DMS53 treated with DMSO at 0.1 percent for 48 hours (cell line): Measurements from ENCODE around the gene LCN1.
A peak's percentile ranks its signal among the peaks of the same experiment; 100 is the strongest.

Source experiments
- DNase-seq: peaks from one replicate; lab custom pipeline; 2025; ENCODE audit not compliant: unreplicated experiment; lab: John Stamatoyannopoulos, UW

The LCN1 gene

DNA sequence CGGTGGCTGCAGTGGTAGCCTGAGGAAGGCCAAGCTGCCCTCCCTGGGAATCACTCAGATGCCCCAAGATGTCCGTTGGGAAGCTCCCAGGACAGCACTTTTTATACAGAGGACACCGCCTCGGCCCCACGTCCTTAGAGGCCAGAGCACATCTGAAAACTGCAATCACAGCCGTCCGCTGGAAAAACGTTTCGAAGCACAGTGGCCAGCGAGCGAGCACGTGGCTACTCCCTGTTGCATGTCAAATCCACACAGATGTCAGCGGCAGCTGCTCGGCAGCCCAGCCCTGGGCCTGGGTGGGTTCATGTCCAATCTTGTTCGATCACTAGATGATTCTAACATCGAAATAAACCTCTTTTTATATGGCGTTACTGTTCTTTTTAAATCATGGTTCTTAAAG, 32.7 kb upstream of the LCN1 start:
- DNase-seq, result no peak

DNA sequence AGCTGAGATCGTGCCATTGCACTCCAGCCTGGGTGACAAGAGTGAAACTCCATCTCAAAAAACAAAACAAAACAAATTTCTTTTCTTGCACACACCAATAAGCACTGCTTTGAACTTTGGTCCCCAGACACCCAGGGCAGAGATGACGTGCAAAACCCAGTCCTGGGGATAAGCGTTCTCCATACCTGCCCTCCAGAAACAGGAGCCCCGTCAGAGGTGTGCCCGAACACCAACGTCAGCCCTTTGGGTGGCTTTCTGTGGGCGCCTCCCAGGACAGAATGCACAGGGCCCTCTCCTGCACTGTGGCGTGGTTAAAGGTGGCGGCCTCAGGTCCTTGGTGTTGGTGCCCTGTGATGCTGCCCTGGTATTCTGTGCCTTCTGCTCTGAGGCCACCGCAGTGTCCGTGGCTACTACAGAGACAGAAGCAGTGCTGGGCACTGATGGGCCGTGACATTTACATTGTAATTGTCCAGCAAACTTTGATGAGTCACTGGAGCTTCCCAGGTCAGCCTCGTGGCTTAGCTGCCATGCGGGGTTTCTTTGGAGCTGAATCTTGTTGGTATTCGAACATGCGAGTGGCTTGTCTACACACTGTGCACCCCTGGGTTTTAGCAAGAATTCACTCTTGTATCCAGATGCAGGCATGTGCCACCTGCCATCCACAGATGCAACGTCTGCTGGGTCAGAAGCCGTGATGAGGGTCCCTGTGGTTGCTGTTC, 31.9 kb upstream of the LCN1 start:
- no peak for DNase-seq

GRCh38 chr9:135490166-135490870, 30.9 kb upstream of the LCN1 start:
- DNase-seq, result no peak

GRCh38 chr9:135490980-135491464, 30.2 kb upstream of the LCN1 start:
- no peak for DNase-seq

DNA sequence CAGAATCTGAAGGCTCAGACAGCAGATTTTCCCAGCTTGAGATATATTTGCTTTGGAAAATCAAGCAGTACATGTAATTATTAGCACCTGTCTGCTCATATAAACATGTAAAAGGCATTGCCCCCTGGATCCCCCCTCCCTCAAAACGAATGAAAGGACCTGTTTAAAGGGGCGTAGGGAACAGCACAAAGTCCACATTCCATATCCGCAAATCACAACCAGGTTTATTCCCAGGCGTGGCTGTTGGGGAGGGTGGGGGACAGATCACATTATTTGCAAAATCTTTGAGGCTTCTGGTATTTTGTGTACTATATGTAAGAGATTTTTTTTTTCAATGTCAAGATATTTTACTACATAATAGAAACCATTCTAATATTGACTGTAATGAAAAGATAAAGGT, 29.5 kb upstream of the LCN1 start:
- no peak for DNase-seq

DNA sequence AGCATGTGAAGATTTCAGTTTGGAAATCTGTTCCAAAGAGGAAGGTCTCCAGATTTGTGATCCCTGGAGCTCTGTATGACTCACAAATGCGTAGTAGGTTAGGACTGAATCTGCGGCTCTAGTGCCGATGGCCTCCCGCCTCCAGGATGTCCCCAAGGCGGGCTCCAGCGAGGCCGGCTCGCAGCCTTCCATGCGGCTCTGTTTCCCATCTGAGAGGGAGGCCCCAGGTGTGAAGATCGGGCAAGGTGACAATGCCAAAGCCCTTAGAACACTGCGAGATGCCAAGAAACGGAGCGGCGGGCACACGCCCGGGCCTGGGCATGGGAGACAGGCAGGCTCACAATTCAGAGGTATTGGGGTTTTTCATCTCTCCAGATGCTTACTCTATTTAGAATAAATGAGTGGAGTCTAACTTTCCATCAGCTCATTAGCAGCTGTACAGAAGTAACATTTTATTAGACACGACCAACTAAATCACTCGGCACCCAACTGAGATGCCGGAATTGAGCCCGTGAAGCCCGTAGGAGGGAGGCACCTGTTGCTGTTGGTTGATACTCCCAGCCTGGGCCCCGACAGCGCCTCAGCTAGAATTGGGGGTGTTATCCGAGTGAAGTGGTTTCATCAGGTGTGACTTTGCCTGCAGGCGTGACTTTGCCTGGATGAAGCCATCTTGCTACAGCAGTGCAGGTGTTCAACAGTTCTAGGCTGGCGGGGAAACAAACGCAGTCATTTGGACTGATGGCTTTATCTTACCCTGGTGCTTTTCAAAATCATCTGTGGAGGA, 28.2 kb upstream of the LCN1 start:
- no peak for DNase-seq

DNA sequence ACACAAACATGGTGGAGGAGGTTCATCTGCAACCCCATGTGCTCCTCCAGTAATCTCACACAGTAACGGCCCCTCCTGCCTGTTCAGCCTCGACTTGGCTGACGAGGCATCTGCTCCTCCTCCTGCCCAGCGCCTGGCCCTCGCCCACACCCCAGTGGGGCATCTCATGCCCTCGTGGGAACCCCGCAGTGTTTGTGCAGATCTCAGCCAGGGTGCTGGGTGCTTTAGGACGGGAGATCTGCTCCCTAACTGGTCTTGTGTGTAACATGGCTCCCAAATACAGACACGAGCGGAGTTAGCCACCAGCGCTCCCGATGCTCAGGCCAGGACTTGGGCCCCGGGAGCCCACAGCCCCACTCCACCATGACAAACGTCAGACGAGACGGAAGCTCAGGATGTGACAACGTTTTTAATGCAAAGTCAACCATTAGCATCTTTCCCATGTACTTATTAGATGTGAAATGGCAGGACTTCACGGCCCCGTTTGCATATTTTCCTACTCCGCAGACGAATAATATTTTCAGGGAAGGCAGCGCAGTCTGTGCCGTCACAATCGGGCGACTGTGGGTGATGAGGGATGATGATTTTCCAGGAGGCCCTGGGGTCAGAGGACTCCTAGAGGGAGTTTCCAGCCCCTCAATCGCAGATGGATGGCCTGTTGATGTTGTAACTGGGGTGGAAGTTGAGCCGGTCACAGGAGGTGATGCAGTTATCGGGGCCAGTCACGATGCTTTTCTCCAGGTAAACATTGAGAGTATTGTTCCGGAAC, 26.3 kb upstream of the LCN1 start:
- DNase-seq, result no peak

GRCh38 chr9:135498381-135499126, 22.7 kb upstream of the LCN1 start:
- DNase-seq, result no peak

DNA sequence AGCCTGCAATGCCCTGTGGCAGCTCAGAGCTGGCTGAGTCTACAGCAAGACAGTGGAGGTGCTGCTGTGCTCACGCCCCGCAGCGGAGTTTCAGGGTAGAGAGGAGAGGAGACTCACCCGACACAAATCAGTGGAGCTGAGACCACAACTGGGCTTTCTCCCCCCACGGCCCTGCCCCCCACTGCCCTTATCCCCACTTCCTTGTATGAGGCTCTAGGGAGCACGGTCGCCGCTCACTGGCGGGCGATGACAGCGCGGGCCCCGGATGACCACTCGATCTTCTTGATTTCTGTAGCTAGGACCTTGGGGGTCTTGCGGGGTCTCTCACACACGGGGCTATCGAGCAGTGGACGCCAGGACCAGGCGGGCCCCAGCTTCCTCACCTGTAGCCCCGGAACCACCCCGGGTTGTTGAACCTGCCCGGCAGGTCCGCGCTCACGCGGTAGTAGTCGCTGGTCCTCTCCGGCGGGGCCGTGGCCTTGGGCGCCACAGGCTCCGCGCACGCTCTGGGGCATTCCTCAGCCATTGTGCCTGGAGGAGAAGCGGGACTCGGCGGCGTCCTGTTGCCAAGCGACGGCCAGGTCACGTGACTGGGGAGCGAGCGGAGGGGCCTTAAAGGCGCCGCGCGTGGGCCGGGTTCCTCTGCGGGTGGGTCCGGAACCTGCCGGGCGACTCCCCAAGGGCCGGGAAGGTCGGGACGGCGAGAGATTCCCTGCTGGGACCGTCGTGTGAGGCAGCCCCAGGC, 21.7 kb upstream of the LCN1 start:
- peak; percentile 80 for DNase-seq

- DNase-seq, result peak; percentile 64
These were observed 21.1 kb upstream of the LCN1 start for GRCh38 chr9:135500071-135500524.

GRCh38 chr9:135500525-135501260, 20.5 kb upstream of the LCN1 start, which contains the start of gene MRPS2:
TSS of gene MRPS2 (plus strand) at chr9:135500682. CDS start at chr9:135500711, 29 bp downstream.
- DNase-seq, result peak; percentile 64

DNA sequence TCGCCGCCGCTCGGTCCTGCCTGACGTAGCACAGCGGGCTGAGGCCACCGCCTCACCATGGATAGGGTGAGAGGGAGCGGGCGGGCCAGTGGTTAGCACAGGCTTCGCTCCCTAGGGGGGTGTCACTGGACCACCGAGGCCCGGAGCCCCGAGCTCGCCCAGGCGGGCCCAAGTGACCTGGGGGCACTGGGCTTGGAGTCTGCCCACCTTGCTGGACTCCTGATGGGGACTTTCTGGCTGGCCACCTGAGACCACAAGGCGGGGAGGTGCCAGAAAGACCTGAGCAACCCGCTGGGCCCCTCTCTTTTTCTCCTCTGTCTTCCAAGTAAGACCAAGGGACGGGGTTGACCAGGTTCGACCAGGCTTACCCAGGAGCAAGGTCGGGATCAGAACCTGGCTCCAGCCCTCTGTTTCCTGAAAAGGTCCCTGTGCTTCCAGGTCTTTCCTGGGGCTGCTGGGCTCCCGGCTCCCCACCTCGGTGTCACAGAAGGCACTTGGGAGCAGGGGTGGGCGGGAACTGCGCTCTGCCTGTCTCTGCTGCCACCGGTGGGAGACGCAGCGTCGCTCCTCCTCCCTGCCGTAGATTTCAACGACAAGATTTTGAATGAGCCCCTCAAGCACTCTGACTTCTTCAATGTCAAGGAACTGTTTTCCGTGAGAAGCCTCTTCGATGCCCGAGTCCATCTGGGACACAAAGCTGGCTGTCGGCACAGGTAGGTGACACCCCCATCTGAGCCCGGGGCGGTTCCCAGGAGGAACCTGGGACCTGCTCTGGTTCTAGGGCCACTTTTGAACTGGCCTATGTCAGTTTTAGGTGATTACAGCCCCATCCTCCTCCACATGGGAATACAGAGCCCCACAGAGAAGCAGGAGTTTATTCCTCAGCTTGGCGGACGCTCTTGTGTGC, 19.7 kb upstream of the LCN1 start:
- peak; percentile 16 for DNase-seq

DNA sequence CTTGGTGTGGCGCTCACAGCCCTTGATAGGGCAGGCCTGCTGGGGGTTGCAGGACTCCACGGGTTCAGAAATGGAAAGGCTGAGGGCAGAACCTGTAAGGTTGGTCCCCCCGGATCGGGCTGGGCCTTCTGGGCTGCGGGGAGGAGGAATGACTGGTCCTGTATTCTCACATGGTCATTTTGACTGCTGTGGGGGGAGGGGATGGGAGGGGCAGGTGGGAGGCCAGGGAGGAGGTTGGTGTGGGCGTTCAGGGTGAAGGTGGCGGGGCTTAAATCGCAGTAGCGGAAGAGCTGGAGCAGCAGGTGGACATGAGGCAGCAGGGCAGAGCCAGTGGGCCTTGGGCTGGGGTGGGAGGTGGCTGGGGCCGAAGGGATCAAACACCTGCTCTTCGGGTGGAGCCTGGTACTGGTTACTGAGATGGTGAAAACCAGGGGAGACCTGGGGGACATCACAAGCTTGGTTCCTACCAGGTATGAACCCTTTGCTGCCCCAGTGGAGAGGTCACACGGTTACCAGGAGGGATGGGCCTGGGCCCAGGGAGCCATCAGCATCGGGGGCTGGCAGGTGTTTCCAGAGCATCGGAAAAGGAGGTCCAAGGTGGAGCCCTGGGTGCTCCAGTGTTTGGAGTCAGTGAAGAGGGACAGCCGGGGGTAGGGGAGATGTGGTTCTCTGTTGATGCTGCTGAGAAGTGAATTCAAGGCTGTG, 18.9 kb upstream of the LCN1 start:
- DNase-seq, result no peak

- no peak for DNase-seq
These were observed 18.3 kb upstream of the LCN1 start for GRCh38 chr9:135502873-135503321.

- no peak for DNase-seq
These were observed 17.6 kb upstream of the LCN1 start for GRCh38 chr9:135503371-135504261.
